ENCODE results near the gene QRICH1.

Gene QRICH1

DNA sequence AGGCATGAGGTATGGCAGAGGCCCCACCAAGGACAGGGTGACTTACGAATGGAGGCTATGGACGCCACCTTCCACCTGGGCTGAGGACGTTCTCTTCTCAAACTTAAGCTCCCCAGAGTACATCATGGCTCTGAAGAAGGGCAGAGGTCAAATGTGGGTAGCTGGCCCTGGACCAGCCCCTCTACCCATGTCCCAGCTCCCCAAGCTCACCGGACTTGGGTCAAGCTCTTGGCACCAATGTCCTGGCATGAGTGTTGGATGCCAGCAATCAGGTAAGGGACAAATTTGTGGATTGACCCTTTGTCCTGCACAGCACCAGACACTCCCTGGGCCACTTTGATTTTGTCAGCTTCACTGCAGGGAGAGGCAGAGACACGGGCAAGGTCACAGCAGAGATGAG lies 69.4 kb downstream of the QRICH1 start:
- TF ChIP-seq, protein P1, sequence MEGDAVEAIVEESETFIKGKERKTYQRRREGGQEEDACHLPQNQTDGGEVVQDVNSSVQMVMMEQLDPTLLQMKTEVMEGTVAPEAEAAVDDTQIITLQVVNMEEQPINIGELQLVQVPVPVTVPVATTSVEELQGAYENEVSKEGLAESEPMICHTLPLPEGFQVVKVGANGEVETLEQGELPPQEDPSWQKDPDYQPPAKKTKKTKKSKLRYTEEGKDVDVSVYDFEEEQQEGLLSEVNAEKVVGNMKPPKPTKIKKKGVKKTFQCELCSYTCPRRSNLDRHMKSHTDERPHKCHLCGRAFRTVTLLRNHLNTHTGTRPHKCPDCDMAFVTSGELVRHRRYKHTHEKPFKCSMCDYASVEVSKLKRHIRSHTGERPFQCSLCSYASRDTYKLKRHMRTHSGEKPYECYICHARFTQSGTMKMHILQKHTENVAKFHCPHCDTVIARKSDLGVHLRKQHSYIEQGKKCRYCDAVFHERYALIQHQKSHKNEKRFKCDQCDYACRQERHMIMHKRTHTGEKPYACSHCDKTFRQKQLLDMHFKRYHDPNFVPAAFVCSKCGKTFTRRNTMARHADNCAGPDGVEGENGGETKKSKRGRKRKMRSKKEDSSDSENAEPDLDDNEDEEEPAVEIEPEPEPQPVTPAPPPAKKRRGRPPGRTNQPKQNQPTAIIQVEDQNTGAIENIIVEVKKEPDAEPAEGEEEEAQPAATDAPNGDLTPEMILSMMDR (IDR thresholded peaks at IDR 0.05; ENCODE audit: low read depth, low read length) = no peak
- no peak for DNase-seq (ENCODE audit: low read depth in 2 of 2)
- no peak overlapping the region for H3K4me3 ChIP-seq (replicated peaks in 1 of 2; ENCODE audit: low read depth in 2 of 2, low read length in 2 of 2)

DNA sequence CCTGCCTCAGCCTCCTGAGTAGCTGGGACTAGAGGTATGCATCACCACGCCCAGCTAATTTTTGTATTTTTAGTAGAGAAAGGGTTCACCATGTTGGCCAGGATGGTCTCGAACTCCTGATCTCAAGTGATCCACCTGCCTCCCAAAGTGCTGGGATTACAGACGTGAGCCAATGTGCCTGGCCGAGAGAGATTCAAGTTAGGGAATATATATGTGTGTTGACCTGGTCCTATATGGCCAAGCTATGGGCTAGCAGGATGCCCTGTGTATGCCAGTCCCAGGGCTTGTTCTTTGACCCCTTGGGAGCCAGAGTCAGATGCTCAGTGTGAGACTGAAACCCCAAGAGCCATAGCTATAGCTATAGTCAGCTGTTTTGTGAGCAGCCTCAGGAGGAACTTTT lies 70.1 kb downstream of the QRICH1 start:
- no peak for DNase-seq (ENCODE audit: low read depth in 2 of 2)
- TF ChIP-seq, protein P1 (IDR thresholded peaks at IDR 0.05; ENCODE audit: low read depth, low read length) = no peak
- no peak overlapping the region for H3K4me3 ChIP-seq (replicated peaks in 1 of 2; ENCODE audit: low read depth in 2 of 2, low read length in 2 of 2)

DNA sequence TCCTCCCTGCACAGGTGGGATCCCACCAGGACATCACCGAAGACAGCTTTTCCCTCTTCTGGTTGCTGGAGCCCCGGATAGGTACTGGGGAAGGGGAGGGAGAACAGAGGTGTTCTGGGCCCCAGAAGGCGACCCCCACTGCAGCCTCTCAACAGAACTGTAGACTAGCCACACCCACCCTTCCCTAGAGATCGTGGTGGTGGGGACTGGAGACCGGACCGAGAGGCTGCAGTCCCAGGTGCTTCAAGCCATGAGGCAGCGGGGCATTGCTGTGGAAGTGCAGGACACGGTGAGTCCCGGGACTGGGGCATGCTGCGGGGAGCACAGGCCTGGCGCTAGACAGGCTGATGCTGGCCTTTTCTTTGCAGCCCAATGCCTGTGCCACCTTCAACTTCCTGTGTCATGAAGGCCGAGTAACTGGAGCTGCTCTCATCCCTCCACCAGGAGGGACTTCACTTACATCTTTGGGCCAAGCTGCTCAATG lies 71.1 kb downstream of the QRICH1 start:
- H3K4me3 ChIP-seq (replicated peaks in 1 of 2; ENCODE audit: low read depth in 2 of 2, low read length in 2 of 2) = peak overlapping the region; percentile 89
- TF ChIP-seq, protein P1 (IDR thresholded peaks at IDR 0.05; ENCODE audit: low read depth, low read length) = no peak
- no peak for DNase-seq (ENCODE audit: low read depth in 2 of 2)

DNA sequence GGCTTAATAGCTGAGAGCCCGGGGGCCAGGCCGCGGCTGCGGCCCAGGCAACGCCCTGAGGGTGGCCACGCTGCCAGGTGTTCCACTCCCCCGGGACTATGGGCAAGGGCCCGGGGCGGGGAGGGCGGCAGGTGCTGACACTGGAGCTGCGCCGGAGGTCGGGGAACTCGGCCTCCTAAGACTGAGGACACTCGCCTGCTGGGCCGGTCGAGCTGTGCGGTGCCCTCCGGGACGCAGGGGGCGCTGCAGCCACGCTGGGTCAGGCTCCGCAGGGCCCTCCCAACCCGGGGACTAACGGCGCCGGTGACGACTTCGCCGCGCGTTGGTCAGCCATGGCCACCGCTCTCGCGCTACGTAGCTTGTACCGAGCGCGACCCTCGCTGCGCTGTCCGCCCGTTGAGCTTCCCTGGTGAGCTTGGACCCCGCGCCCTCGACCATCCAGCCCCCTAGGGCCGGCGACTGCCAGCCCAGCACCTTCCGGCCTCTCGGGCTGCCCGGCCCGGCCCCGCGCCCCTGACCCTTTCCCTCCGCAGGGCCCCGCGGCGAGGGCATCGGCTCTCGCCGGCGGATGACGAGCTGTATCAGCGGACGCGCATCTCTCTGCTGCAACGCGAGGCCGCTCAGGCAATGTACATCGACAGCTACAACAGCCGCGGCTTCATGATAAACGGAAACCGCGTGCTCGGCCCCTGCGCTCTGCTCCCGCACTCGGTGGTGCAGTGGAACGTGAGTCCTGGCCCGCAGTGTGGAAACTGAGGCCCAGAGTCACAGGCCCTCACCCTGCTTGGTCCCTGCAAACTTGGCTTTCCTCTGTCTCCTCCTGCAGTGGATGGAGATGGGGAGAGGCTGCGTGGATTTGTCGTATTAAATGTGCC lies 71.8 kb downstream of the QRICH1 start, which contains the start of gene NDUFAF3:
NDUFAF3 (plus strand) TSS at position 309 of the 875 bp plus-strand sequence; CDS start at position 333, 24 bp downstream.
- DNase-seq (ENCODE audit: low read depth in 2 of 2) = peak; percentile 95 to 96

DNA sequence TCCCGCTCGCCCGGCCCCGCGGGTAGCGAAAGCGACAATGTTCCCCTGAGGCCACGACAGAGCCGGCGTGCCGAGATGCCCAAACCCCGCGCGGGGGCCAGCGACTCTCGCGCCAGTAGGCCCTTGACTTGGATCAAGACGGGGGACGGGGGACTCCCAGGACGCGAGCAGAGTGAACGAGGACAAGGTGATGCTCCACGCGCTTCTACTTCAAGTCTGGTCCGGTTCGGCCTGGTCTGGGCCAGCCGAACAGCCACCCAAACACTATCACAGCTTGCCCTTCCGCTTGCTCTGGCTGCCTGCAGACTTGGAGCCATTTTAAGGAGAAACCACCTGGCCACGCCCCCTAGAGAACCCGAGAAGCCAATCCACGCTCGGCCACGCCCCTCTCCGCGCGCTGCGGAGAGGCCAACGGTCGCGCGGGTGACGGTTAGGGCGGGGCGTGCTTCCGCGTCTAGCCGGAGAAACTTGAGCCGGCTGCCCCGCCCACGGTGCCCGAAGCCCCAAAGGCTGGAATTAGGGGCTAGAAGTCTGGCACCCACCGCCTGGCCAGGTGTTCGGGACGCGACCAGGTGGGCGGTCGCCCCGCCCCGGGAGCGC lies 72.6 kb downstream of the QRICH1 start:
- DNase-seq (ENCODE audit: low read depth in 2 of 2) = peak; percentile 98
- TF ChIP-seq, protein P1 (IDR thresholded peaks at IDR 0.05; ENCODE audit: low read depth, low read length) = no peak
- peak overlapping the region; percentile 89 for H3K4me3 ChIP-seq (replicated peaks in 1 of 2; ENCODE audit: low read depth in 2 of 2, low read length in 2 of 2)

More for the DNA sequence above, 71.8 kb downstream of the QRICH1 start, which contains the start of gene NDUFAF3:
- peak within 1 kb of the TSS; percentile 89 for H3K4me3 ChIP-seq (replicated peaks in 1 of 2; ENCODE audit: low read depth in 2 of 2, low read length in 2 of 2)
- TF ChIP-seq, protein P1 (IDR thresholded peaks at IDR 0.05; ENCODE audit: low read depth, low read length) = peak; percentile 78

DNA sequence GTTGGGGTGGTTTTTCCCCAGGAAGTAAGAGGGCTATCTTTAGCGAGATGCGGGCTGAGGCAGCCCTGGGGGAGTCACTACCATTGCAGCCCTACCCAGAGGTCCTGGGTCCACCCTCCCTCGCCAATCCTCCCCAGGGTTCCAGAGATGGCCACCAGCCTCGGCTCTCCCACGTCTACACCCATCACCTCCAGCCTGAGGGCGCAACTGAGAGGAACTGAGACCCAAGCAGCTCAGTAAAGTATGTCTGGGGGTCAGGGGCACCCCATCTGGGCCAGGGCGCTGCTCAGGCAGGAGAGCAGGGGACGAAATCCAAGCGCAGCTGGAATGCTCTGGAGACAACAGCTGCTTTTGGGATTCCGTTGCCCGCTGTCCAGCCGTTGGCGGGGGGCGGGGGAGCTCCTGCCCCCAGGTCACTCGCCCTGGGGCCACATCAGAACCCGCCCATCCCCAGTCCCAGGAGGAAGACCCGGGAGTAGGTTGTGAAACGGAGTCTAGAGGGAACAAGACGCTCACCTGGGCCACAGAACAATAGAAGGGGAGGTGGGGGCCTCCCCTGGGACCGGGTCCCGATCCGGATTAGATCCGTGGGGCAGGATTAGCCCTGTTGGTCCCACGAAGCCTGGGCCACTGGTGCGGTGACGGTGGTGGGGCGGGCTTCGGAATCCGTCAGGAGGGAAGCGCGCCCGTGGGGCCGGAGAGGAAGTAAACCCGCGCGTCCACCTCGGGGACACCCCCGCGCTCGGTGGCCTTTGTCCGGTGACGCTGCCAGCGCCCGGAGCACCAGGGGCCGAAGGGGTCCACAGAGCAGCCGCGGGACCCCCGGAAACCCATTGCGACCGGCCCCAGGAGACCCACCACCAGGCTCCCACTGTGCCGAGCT lies 73.3 kb downstream of the QRICH1 start:
- DNase-seq (ENCODE audit: low read depth in 2 of 2) = no peak
- H3K4me3 ChIP-seq (replicated peaks in 1 of 2; ENCODE audit: low read depth in 2 of 2, low read length in 2 of 2) = peak overlapping the region; percentile 89
- TF ChIP-seq, protein P1 (IDR thresholded peaks at IDR 0.05; ENCODE audit: low read depth, low read length) = no peak
